WERI-Rb-1 (cell line): ENCODE results near the gene RETREG2.

Experiments
- DNase-seq: peaks from one replicate; pipeline ENCODE4 v3.0.0-alpha.2; 2020
- H3K27ac ChIP-seq: fragments of 250-450 bp; sonication (Bioruptor Pico); 2 replicates; pipeline ENCODE4 v1.5.1; 2020; ENCODE audit warnings: mild to moderate bottlenecking, moderate library complexity
- H3K27me3 ChIP-seq: fragments of 250-450 bp; sonication (Bioruptor Pico); 2 replicates; pipeline ENCODE4 v1.5.1; 2021; ENCODE audit warnings: mild to moderate bottlenecking, low read depth, moderate library complexity; ENCODE audit not compliant: insufficient read depth, severe bottlenecking
- H3K36me3 ChIP-seq: fragments of 250-450 bp; sonication (Bioruptor Pico); 2 replicates; pipeline ENCODE4 v1.5.1; 2020; ENCODE audit warnings: mild to moderate bottlenecking, moderate library complexity
- H3K4me3 ChIP-seq: 2 replicates; pipeline ENCODE4 v1.5.1; 2011; ENCODE audit warnings: low read depth, mild to moderate bottlenecking, control low read depth, low read length
- H3K9me3 ChIP-seq: fragments of 250-450 bp; sonication (Bioruptor Pico); 2 replicates; pipeline ENCODE4 v1.5.1; 2021; ENCODE audit warnings: mild to moderate bottlenecking, moderate library complexity; ENCODE audit not compliant: severe bottlenecking
- TF ChIP-seq, protein P1 (sequence below): IDR thresholded peaks from 2 replicates; pipeline ENCODE4 v1.5.1; 2011; ENCODE audit warnings: low read depth, mild to moderate bottlenecking, control low read depth, inconsistent platforms, low read length

RETREG2 gene

DNA sequence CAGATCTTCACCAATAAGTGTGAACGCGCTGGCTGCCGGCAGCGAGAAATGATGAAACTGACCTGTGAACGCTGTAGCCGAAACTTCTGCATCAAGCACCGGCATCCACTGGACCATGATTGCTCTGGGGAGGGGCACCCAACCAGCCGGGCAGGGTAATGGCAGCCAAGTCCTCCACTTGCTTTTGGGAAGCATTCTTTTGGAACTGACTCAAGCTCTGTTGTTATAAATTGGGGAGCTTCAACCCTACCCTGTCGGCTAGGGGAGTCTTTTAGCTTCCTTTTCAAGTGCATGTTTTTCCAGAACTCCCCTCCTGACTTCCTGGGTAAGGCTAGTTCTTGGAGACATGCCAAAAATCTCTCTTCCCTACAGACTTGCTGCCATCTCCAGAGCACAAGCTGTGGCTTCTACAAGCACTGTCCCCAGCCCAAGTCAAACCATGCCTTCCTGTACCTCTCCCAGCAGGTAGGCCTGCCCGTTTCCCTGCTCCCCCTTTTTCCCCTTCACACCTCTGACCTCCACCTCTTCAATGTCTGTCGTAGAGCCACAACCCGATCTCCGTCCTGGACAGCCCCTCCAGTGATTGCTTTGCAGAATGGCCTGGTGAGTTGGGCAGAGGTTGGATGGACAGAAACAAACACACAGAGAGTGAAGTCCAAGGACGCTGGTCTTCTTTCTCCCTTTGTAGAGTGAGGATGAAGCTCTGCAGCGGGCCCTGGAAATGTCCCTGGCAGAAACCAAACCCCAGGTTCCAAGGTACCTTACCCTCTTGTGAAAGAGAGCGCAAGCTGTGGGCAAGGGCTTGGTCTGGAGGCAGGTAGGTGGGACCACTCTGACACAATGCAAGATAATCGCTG is 30.0 kb downstream of the RETREG2 start:
- no peak for DNase-seq
- Histone ChIP-seq H3K27me3 (no peaks in the 10 kb centered on the region), H3K36me3 (peaks cover 54% of the 10 kb centered on the region), H3K4me3 (no peak overlapping the region), H3K27ac (no peak overlapping the region), H3K9me3 (no peaks in the 10 kb centered on the region)
- TF ChIP-seq, protein P1, sequence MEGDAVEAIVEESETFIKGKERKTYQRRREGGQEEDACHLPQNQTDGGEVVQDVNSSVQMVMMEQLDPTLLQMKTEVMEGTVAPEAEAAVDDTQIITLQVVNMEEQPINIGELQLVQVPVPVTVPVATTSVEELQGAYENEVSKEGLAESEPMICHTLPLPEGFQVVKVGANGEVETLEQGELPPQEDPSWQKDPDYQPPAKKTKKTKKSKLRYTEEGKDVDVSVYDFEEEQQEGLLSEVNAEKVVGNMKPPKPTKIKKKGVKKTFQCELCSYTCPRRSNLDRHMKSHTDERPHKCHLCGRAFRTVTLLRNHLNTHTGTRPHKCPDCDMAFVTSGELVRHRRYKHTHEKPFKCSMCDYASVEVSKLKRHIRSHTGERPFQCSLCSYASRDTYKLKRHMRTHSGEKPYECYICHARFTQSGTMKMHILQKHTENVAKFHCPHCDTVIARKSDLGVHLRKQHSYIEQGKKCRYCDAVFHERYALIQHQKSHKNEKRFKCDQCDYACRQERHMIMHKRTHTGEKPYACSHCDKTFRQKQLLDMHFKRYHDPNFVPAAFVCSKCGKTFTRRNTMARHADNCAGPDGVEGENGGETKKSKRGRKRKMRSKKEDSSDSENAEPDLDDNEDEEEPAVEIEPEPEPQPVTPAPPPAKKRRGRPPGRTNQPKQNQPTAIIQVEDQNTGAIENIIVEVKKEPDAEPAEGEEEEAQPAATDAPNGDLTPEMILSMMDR, result no peak

DNA sequence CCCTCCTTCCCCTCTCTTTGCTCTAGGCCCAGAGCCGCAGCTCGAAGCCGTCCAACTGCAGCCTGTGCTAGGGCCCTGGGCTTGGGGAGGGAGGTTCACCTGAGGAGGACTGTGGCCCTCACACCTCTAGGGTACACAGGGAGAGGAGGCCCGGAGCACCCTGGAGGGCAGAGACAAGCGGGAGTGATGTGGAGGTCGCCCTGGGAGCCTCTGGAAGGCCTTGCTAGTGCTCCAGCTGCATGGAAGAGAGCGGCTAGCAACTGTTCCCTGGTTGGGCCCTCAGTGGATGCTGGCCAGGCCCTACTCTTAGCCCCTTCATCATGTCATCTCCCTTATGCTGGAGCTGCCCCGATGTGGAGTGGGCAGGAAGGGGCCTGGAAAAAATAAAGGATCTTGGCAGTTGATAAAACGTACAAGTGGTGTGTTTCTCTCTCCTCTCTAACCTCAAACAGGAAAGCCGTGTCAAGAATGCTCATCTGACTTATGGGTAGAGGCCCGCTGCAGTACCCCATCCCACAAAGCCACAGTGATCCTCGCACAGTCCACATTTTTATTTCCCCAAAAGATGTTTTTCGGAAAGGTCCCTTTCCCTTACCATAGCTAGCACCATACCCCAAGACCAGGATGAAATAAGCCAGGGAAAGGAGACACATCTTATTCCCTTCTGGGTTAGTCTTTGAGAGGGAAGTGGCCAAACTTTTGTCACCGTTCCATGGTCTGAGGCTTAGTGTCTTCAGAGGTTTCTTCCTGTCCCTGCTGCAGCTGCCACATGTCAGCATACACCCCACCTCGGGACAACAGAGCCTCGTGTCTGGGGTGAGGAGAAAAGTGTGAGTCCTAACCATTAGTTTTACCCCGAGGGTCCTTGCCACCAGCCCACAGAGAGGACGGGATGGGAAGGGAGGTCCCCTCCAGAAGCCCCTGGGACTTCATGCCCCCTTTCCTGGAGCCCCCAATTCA is 31.4 kb downstream of the RETREG2 start:
- DNase-seq, result no peak

DNA sequence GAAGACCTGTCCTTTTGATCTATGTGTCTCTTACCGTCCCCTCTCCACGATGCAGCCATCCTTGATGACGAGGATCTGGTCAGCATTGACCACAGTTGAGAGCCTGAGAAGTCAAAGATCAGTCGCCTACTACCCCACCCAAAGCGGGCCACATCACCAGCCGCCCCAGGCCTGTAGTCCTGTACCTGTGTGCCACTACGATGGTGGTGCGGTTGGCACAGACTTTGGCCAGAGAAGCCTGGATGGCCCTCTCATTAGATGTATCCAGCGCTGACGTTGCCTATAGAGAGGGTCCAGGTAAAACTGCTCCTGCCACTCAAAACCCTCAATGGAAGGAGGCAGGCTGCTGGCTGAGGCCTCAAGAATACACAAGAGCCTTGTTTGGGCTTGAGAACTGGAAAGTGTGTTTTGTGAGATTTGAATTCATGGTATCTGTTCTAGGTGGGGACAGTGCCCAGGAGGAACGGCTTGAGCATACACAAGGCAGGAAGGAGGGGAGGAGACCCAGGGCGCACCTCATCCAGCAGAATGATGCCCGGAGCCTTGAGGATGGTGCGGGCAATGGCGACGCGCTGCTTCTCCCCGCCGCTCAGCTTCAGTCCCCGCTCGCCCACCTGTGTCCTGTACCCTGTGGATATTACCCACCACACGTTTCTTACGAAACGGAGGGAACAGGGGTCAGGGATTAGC is 32.3 kb downstream of the RETREG2 start:
- Histone ChIP-seq H3K27ac (no peak overlapping the region), H3K36me3 (peaks cover 76% of the 10 kb centered on the region), H3K4me3 (no peak overlapping the region), H3K27me3 (no peaks in the 10 kb centered on the region), H3K9me3 (no peaks in the 10 kb centered on the region)
- TF ChIP-seq, protein P1, result no peak
- no peak for DNase-seq

More for the DNA sequence above, 31.4 kb downstream of the RETREG2 start:
- Histone ChIP-seq H3K9me3 (no peaks in the 10 kb centered on the region), H3K27ac (no peak overlapping the region), H3K27me3 (no peaks in the 10 kb centered on the region), H3K4me3 (no peak overlapping the region), H3K36me3 (peaks cover 68% of the 10 kb centered on the region)
- TF ChIP-seq, protein P1, result no peak

DNA sequence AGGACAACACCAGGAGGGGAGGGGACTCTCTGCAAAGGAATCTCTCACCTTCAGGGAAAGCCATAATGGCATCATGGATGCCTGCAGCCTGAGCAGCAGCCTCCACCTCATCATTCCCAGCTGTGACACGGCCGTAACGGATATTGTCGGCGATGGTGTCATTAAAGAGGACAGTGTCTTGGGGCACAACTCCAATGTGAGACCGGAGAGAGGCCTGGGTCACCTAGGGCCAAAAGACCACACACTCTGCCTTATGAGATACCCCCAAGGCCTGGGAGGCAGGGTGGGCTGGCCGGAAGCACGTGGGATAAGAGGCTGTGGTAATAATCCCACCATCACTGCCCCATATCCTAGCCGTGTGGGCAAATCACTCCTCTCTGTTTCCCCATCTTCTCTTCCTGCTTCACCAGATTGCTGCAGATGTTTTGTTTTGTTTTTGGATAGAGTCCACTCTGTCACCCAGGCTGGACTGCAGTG is 32.8 kb downstream of the RETREG2 start:
- H3K4me3 ChIP-seq, result no peak overlapping the region
- TF ChIP-seq, protein P1, result no peak
- no peaks in the 10 kb centered on the region for H3K9me3 ChIP-seq
- no peaks in the 10 kb centered on the region for H3K27me3 ChIP-seq
- peaks cover 82% of the 10 kb centered on the region for H3K36me3 ChIP-seq
- no peak for DNase-seq
- no peak overlapping the region for H3K27ac ChIP-seq

DNA sequence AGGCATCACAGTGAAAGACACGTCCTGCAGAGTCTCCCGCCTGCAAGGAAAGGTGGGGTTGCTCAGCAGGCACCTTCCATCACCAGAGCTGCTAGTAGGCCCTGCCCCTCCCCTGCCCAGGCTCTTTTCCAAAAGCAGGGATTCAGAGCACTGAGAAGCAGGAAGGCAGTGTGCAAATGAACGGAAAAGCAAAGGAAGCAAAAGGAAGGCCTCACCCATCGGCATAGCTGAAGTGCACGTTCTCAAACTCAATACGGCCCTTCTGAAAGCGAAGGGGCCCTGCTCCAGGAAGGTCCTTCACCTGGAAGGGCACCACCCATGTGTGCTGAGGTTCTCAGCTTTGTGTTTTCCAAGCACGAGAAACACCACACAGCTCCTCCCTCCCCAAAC is 34.9 kb downstream of the RETREG2 start:
- H3K9me3 ChIP-seq, result no peaks in the 10 kb centered on the region
- no peaks in the 10 kb centered on the region for H3K27me3 ChIP-seq
- TF ChIP-seq, protein P1, result no peak
- no peak overlapping the region for H3K27ac ChIP-seq
- no peak overlapping the region for H3K4me3 ChIP-seq
- DNase-seq, result no peak
- H3K36me3 ChIP-seq, result peaks cover 88% of the 10 kb centered on the region
